Germinal center (tissue), 1 donor: ENCODE results near the gene MBIP.
A peak's percentile ranks its signal among the peaks of the same experiment; 100 is the strongest.
"Not testable (repeated sequence)": the region's sequence is repeated elsewhere in the genome, so short reads cannot be mapped to it uniquely, and the experiment has no call there.

ENCODE experiments used
- DNase-seq: peaks from one replicate; pipeline ENCODE4 v3.0.0; 2012; ENCODE audit warnings: mixed read lengths, low spot score

Gene MBIP

GRCh38 chr14:36320200-36320896 is at the start of gene MBIP:
Gene MBIP (minus strand): TSS chr14:36320637. CDS start chr14:36320588, 49 bp downstream.
- DNase-seq = peak; percentile 95

GRCh38 chr14:36367985-36368774 is 47.7 kb upstream of the MBIP start:
- no peak for DNase-seq

GRCh38 chr14:36365766-36366165 is 45.3 kb upstream of the MBIP start:
- DNase-seq = no peak

GRCh38 chr14:36363704-36364103 is 43.3 kb upstream of the MBIP start:
- no peak for DNase-seq

- no peak for DNase-seq
These were observed 42.2 kb upstream of the MBIP start for GRCh38 chr14:36362648-36363047.

- no peak for DNase-seq
These were observed 40.9 kb upstream of the MBIP start for GRCh38 chr14:36361210-36361853.

- DNase-seq = no peak
These were observed 36.4 kb upstream of the MBIP start for GRCh38 chr14:36356862-36357261.

GRCh38 chr14:36346052-36346451 is 25.6 kb upstream of the MBIP start:
- no peak for DNase-seq

- DNase-seq = no peak
These were observed 23.8 kb upstream of the MBIP start for GRCh38 chr14:36344211-36344610.

GRCh38 chr14:36341811-36342210 is 21.4 kb upstream of the MBIP start:
- DNase-seq = not testable (repeated sequence)

- no peak for DNase-seq
These were observed 19.9 kb upstream of the MBIP start for GRCh38 chr14:36340276-36340890.

GRCh38 chr14:36339816-36340215 is 19.4 kb upstream of the MBIP start:
- DNase-seq = no peak

- no peak for DNase-seq
These were observed 12.7 kb upstream of the MBIP start for GRCh38 chr14:36333119-36333518.

- DNase-seq = not testable (repeated sequence)
These were observed 7.1 kb upstream of the MBIP start for GRCh38 chr14:36327573-36327972.

GRCh38 chr14:36325853-36326252 is 5.4 kb upstream of the MBIP start:
- no peak for DNase-seq

- DNase-seq = no peak
These were observed 4.5 kb upstream of the MBIP start for GRCh38 chr14:36324897-36325296.

- DNase-seq = no peak
These were observed 502 bp upstream of the MBIP start for GRCh38 chr14:36320897-36321381.

GRCh38 chr14:36319899-36320199 is 588 bp downstream of the MBIP start:
- DNase-seq = no peak

GRCh38 chr14:36317650-36318049 is 2.8 kb downstream of the MBIP start:
- no peak for DNase-seq

GRCh38 chr14:36316131-36316530 is 4.3 kb downstream of the MBIP start:
- DNase-seq = no peak

- no peak for DNase-seq
These were observed 5.1 kb downstream of the MBIP start for GRCh38 chr14:36315159-36315853.

- DNase-seq = no peak
These were observed 6.5 kb downstream of the MBIP start for GRCh38 chr14:36313898-36314297.
